Measurements from ENCODE around the gene MLIP. TPM values are rescaled to one million over a fixed set of nuclear protein-coding genes. Genes with fewer than 3 reads are reported as not detected.

MLIP gene
- total RNA-seq, 1 donor = not detected

DNA sequence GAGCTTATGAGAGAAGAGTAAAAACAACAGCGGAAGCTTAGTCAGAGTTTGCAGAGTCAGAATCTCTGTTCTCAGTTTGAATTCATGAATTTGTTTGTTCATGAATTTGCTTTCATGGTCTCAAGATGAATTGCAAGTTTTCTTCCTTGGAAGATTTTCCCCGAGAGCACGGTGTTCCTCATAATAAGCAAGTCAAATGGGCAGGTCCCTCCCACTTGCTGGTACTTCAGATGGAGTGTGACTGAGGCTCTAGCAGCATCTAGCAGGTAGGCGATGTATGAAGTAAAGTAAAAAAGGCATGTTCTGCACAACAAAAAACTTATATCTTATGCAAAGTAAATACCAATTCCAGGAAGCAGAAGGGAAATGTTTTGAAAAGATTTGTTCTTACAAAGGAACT, 15.5 kb upstream of the MLIP start:
- TF ChIP-seq, protein P1, sequence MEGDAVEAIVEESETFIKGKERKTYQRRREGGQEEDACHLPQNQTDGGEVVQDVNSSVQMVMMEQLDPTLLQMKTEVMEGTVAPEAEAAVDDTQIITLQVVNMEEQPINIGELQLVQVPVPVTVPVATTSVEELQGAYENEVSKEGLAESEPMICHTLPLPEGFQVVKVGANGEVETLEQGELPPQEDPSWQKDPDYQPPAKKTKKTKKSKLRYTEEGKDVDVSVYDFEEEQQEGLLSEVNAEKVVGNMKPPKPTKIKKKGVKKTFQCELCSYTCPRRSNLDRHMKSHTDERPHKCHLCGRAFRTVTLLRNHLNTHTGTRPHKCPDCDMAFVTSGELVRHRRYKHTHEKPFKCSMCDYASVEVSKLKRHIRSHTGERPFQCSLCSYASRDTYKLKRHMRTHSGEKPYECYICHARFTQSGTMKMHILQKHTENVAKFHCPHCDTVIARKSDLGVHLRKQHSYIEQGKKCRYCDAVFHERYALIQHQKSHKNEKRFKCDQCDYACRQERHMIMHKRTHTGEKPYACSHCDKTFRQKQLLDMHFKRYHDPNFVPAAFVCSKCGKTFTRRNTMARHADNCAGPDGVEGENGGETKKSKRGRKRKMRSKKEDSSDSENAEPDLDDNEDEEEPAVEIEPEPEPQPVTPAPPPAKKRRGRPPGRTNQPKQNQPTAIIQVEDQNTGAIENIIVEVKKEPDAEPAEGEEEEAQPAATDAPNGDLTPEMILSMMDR (IDR thresholded peaks at IDR 0.05; ENCODE audit: insufficient read depth, low read depth, low read length) = no peak
- DNase-seq (ENCODE audit: low read depth) = no peak
- no peak overlapping the region for H3K4me3 ChIP-seq (ENCODE audit: low read depth, low read length)

DNA sequence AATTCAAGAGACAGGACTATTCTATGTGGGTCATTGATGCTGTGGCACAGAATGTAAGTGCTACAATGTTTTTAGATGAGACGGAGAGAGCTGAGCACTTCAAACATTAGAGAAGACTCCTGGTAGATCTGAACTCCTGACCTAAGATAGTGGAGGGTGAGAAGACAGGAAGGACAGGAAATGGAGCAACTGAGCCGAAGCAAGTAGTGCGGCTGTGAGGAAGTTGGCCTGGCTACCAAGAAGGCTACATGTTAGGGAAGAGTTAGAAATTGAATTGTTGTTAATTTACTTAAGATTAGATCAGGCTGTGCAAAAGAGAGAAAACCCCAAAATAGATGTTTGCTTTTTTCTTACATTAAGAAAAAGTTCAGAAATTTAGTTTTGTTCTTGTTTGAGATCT, 14.4 kb upstream of the MLIP start:
- DNase-seq (ENCODE audit: low read depth) = no peak
- TF ChIP-seq, protein P1 (IDR thresholded peaks at IDR 0.05; ENCODE audit: insufficient read depth, low read depth, low read length) = no peak
- no peak overlapping the region for H3K4me3 ChIP-seq (ENCODE audit: low read depth, low read length)

DNA sequence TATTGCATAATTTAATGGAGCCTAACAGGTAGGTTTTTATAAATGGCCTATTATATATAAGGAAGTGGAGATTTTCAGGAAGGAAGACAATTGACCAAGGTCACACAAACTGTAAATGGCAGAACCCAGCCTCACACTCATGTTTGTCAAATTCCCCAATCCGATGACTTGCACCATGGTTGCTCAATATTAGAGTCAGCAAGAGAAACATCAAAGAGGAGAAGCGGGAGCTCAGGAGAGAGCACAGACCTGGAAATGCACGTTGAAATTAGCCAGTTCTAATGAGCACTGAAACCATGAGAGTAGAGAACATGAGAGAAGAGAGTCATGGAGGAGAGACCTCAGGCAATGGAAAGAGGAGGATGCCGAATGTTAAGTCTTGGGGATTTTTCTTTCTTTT, 13.5 kb upstream of the MLIP start:
- DNase-seq (ENCODE audit: low read depth) = no peak
- H3K4me3 ChIP-seq (ENCODE audit: low read depth, low read length) = no peak overlapping the region
- TF ChIP-seq, protein P1 (IDR thresholded peaks at IDR 0.05; ENCODE audit: insufficient read depth, low read depth, low read length) = no peak

DNA sequence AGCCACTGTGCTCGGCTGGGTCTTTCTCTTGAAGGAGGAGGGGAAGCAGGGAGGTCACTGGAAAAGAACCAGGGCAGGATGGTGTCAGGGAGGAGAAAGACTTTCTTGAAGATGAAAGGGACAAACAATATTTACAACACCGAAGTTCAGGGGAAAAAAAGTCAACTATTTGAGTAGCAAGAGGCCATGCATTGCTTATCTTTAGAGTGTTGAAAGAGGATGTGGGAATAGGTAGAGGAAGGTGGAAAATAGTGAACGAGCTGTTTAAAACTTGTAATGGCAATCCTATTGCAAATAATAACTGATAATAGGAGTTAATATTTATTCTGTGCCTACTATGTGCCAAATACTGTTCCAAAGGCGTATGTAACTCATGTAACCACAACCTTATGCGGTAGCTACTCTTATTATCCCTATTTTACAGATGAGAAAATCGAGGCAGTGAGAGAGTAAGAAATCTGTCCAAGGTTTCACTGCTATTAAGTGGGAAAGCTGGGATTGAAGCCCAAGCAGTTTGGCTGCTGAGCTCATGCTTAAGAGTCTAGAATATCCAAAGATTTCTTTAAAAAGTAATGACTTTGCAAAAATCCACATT, 12.7 kb upstream of the MLIP start:
- no peak for DNase-seq (ENCODE audit: low read depth)
- no peak overlapping the region for H3K4me3 ChIP-seq (ENCODE audit: low read depth, low read length)
- TF ChIP-seq, protein P1 (IDR thresholded peaks at IDR 0.05; ENCODE audit: insufficient read depth, low read depth, low read length) = no peak

DNA sequence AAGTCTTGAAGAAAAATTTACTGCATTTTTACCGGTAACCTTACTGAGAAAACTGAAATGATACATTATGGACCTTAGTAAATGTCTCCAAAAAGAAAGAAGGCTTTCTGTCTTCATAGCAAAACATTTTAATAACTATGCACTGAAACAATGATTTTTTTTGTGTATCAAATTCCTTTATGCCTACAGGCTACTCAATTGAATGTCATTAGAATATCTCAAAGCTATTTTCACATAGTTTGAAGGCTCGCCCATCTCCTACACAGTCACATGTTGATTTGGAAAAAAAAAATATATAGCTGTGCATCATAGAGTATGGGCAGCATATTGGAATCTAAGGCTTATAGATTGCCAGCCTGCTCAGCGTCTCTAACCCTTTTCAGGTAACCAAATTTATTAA, 12.0 kb upstream of the MLIP start:
- no peak overlapping the region for H3K4me3 ChIP-seq (ENCODE audit: low read depth, low read length)

DNA sequence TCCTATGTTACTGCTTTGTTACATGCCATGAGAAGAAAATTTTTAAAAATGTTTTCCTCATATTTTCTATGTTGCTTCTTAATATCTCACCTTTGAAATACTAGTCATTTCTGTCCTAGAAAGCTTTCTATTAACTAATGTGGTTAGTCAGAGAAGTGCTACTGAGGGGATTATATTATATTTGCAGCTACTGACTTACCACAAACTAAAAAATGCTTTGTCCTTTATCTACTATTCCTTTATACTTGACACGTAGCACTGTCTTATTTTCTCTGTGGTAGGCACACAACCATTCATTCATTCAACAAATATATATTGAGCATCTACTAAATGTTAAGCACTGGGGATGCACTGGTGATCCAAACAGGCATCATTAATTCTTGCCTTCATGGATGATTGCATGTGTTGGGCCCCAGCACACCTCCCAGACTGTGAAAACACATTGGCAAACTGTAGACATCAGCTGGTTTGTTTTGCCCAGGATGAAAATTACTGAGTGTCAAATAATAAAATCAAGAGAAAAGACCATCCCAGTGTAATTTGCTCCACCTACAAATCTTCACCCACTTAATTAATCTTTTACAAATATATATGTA, 10.7 kb upstream of the MLIP start:
- TF ChIP-seq, protein P1 (IDR thresholded peaks at IDR 0.05; ENCODE audit: insufficient read depth, low read depth, low read length) = no peak
- H3K4me3 ChIP-seq (ENCODE audit: low read depth, low read length) = no peak overlapping the region
- DNase-seq (ENCODE audit: low read depth) = no peak

More for the DNA sequence above, 12.0 kb upstream of the MLIP start:
- TF ChIP-seq, protein P1 (IDR thresholded peaks at IDR 0.05; ENCODE audit: insufficient read depth, low read depth, low read length) = no peak
- DNase-seq (ENCODE audit: low read depth) = no peak

DNA sequence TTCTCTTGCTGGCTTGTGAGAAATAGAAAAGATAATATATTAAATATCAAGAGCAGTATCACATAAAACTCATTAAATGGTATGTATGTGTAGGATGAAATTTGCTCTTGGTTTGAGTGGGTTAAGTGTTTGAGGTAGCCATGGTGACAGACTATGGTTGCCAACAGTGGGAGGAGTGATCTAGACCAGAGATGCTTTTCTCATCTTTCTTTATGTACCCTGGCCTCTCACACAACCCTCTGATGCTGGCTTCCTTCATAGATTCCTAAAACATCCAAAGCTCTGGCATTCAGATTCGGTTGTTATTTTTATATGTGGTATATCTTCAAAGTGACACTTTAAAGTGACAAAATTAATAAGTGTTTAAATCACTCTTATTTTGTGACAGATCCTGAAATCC, 9.0 kb upstream of the MLIP start:
- TF ChIP-seq, protein P1 (IDR thresholded peaks at IDR 0.05; ENCODE audit: insufficient read depth, low read depth, low read length) = no peak
- DNase-seq (ENCODE audit: low read depth) = no peak
- no peak overlapping the region for H3K4me3 ChIP-seq (ENCODE audit: low read depth, low read length)
